ENCODE results near the gene ZMPSTE24.
"Not testable (repeated sequence)": the region's sequence is repeated elsewhere in the genome, so short reads cannot be mapped to it uniquely, and the experiment has no call there.

The ZMPSTE24 gene

GRCh38 chr1:40257688-40258444 lies at the start of gene ZMPSTE24:
ZMPSTE24 (plus strand) TSS chr1:40258236; CDS start chr1:40258272, 36 bp downstream.
- peak; percentile 99 for DNase-seq

DNA sequence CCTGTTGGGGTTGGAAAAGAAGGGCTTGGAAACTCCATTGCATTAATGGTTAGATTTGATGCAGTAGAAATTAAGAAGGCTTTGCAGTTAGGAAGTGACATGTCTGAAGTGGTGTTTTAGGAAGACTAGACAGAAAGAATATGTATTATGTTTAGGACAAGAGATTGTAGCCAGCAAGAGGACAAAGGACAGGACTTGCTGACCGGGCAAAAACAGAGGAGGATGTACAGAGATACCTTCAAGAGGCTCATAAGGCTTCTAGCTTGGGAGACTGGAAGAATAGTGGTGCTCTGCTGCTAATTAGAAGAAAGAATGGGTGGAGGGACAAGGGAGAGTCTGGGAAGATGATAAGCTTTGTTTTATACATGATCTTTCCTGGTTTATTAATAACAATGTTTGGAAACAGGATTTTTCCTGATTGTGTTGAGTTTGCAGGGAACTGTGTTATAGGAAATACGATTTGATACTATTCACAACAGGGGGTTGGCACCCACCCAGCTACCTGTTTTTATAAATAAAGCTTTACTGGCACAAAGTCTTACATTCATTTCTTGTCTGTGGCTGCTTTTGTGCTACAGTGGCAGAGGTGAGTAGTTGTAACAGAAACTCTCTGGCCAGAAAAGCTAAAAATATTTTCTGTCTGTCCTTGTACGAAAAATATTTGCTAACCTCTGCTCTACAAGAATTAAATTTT lies 47.4 kb upstream of the ZMPSTE24 start:
- DNase-seq = no peak

GRCh38 chr1:40218333-40218732 lies 39.7 kb upstream of the ZMPSTE24 start:
- DNase-seq = no peak

DNA sequence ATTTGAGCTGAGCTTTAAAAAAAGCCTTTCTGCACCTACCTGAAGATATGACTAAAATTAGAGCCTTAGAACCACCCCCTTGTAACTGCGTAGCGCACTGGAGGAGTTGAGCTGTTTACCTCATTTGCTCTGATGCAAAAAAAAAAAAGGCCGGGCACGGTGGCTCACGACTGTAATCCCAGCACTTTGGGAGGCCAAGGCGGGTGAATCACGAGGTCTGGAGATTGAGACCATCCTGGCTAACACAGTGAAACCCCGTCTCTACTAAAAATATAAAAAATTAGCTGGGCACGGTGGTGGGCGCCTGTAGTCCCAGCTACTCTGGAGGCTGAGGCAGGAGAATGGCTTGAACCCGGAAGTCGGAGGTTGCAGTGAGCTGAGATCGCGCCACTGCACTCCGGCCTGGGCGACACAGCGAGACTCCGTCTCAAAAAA lies 36.5 kb upstream of the ZMPSTE24 start:
- not testable (repeated sequence) for DNase-seq

- no peak for DNase-seq
These were observed 35.9 kb upstream of the ZMPSTE24 start for GRCh38 chr1:40221977-40222772.

- no peak for DNase-seq
These were observed 34.0 kb upstream of the ZMPSTE24 start for GRCh38 chr1:40224040-40224439.

DNA sequence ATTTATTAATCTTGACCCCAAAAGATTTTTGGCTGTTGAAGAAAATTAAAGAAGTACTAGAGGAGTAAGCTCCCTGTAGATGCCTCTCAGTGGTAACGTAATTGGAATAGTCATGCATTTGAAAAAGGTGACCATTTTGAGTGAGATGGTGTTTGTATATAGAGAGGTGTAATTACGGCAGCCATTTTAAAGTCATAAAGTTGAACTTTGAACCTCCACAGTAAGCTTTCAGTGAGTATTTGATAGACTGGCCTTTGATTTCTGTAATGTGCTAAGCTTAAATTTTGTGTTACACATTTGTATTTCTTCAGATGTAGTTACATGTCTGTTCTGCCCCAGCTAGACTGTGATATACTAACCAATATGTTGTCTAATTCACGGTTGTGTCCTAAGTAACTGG lies 31.8 kb upstream of the ZMPSTE24 start:
- DNase-seq = no peak

- DNase-seq = peak; percentile 51
These were observed 25.6 kb upstream of the ZMPSTE24 start for GRCh38 chr1:40232444-40232843.

GRCh38 chr1:40239626-40240025 lies 18.4 kb upstream of the ZMPSTE24 start:
- DNase-seq = no peak

- no peak for DNase-seq
These were observed 17.6 kb upstream of the ZMPSTE24 start for GRCh38 chr1:40240390-40240789.

DNA sequence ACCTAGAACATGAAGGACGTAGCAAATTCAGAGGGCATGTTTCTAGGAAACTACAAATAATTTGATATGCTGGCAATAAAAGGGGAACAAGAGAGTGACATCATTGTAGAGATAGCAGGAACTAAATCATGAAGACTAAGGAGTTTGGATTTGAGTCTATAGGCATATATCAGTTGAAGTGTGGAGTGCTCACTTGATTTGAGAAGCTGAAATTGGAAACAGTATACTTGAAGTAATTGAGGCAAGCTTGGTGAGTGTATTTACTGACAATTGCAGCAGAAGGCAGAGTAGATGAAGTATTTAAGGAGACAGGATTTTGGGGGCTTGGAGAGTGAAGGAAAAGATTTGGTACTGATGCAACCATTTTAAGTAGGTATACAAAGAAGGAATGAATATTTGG lies 16.7 kb upstream of the ZMPSTE24 start:
- DNase-seq = no peak

DNA sequence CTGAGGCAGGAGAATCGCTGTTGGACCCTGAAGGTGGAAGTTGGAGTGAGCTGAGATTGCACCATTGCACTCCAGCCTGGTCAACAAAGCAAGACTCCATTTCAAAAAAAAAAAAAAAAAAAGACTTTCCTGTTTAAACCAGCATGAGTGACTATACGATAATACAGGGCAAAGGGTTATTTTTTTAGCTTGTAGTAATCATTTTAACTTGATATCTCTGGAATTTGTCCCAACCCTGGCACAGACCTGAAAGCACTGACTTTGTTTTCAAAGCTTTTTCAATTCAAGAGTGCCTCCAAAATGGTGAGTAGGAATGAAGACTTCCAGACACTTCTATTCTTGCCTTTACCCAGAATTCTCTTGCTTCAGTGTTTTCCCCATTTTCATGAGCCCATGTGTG lies 14.7 kb upstream of the ZMPSTE24 start:
- no peak for DNase-seq

DNA sequence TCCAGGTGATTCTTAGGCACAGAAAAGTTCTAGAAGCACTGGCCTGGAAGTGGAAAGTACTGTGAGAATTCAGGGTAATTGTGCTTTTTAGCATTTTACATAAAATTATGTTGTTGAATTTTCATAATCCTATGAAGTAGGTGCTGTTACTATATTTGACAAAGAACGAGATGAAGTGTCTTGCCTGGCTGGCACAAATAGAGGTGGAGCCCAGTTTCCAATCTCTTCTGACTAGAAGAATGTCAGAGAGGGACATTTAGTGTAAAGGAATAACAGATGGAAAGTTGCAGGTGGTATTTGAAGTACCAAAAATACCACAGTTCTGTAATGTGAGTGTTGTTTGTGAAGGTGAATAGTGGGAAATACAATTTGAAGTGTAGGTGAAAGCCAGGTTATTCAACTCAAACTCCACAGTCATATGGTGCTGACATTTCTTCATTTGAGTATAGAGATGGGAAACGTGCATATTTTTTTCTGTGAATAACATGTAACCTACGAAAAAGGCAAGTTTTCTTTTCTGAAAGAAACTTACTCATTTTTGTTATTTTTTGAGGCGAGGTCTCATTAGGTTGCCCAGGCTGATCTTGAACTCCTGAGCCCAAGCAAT lies 13.8 kb upstream of the ZMPSTE24 start:
- no peak for DNase-seq

GRCh38 chr1:40245686-40246085 lies 12.3 kb upstream of the ZMPSTE24 start:
- DNase-seq = no peak

- DNase-seq = no peak
These were observed 10.4 kb upstream of the ZMPSTE24 start, which contains the start of gene TMCO2 for GRCh38 chr1:40247655-40248054. TMCO2 (plus strand) TSS chr1:40247937; CDS start chr1:40247994, 57 bp downstream.

GRCh38 chr1:40248412-40248811 lies 9.6 kb upstream of the ZMPSTE24 start:
- no peak for DNase-seq

- DNase-seq = no peak
These were observed 6.6 kb upstream of the ZMPSTE24 start for GRCh38 chr1:40251456-40251855.

DNA sequence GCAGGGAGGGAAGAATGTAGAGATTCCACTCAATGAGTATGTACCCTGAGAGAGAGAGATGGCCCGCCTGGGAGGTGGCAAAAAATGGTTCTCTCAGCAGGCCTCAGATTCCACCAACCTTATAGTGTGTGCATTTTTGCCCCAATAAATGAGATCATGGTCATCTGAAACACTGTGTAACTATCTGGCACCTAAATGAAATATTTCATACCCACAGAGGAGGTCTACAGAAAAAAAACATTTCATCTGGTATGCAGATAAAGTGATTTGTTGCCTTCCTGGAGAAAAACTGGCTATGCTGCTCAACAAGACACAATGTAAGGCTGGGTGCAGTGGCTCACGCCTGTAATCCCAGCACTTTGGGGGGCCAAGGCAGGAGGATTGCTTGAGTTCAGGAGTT lies 5.4 kb upstream of the ZMPSTE24 start:
- no peak for DNase-seq

GRCh38 chr1:40255231-40255630 lies 2.8 kb upstream of the ZMPSTE24 start:
- DNase-seq = no peak

GRCh38 chr1:40256401-40257084 lies 1.5 kb upstream of the ZMPSTE24 start:
- DNase-seq = no peak

GRCh38 chr1:40257313-40257687 lies 736 bp upstream of the ZMPSTE24 start:
- no peak for DNase-seq

DNA sequence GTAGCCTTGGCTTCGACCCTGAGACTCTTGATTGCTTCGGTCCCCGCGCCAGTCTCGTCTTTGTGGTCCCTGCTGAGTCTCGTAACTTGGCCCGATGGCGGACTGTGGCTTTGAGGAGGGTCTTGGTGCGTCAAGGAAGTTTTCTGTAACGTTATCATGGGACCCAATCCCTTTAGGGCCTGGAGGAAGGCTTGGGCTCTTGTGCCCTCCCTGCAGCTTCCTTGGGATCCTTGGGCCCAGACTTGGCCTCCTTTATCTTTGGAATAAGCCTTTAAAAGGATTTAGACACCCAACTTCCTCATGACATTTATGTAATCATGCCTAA lies 371 bp downstream of the ZMPSTE24 start:
- DNase-seq = no peak

GRCh38 chr1:40264354-40264781 lies 6.3 kb downstream of the ZMPSTE24 start:
- DNase-seq = no peak
